ENCODE measurements around the gene GUCY2C.

GRCh38 chr12:14700935-14701334 lies 4.5 kb upstream of the GUCY2C start:
- TF ChIP-seq CTCF (conservative IDR thresholded peaks at IDR 0.05; ENCODE audit: low read length) = no peak
- no peak for TF ChIP-seq EZH2phosphoT487 (IDR thresholded peaks at IDR 0.05; ENCODE audit: borderline replicate concordance)
